ENCODE results near the gene ERCC3.

GRCh38 chr2:127324635-127325034 is 30.7 kb upstream of the ERCC3 start:
- TF ChIP-seq GTF2I (CRISPR knock-in tag; conservative IDR thresholded peaks at IDR 0.05) (no peak), CTCF (IDR thresholded peaks at IDR 0.05) (peak; percentile 29; the same call in 1 of the 2 replicates), CREB1 (CRISPR knock-in tag; IDR thresholded peaks at IDR 0.05) (no peak), MAX (CRISPR knock-in tag; IDR thresholded peaks at IDR 0.05) (no peak), USF2 (CRISPR knock-in tag; IDR thresholded peaks at IDR 0.05) (no peak), ZNF416 (CRISPR knock-in tag; IDR thresholded peaks at IDR 0.05) (no peak), GABPB1 (CRISPR knock-in tag; IDR thresholded peaks at IDR 0.05) (no peak), NFATC4 (CRISPR knock-in tag; IDR thresholded peaks at IDR 0.05) (no peak), ZNF232 (CRISPR knock-in tag; IDR thresholded peaks at IDR 0.05) (no peak)
